Neural crest cell (in vitro differentiated cells): ENCODE results near the gene YIPF5. TPM values are rescaled to one million over a fixed set of nuclear protein-coding genes. Genes with fewer than 3 reads are reported as not detected.
A peak's percentile ranks its signal among the peaks of the same experiment; 100 is the strongest.

Experiments used
- DNase-seq: peaks from one replicate; pipeline ENCODE4 v3.0.0; 2021; ENCODE audit warnings: low read depth, mixed read lengths, low spot score
- H3K27ac Mint-ChIP-seq: one replicate; pipeline ENCODE4 v1.8.0; 2021; ENCODE audit warnings: mild to moderate bottlenecking, mixed read lengths; ENCODE audit not compliant: unreplicated experiment
- H3K27me3 Mint-ChIP-seq: 2 replicates; pipeline ENCODE4 v1.8.0; 2021; ENCODE audit warnings: low read depth, mild to moderate bottlenecking, mixed read lengths
- H3K36me3 Mint-ChIP-seq: 2 replicates; pipeline ENCODE4 v1.8.0; 2021; ENCODE audit warnings: low read depth, mild to moderate bottlenecking, mixed read lengths
- H3K4me1 Mint-ChIP-seq: 2 replicates; pipeline ENCODE4 v1.8.0; 2021; ENCODE audit warnings: mixed read lengths
- H3K4me3 Mint-ChIP-seq: one replicate; pipeline ENCODE4 v1.8.0; 2021; ENCODE audit warnings: mild to moderate bottlenecking, mixed read lengths
- H3K9me3 Mint-ChIP-seq: 2 replicates; pipeline ENCODE4 v1.8.0; 2021; ENCODE audit warnings: mixed read lengths
- CTCF ChIP-seq: fragments of 200-600 bp; sonication (generic); conservative IDR thresholded peaks from 2 replicates; pipeline ENCODE4 v1.5.0; 2021; ENCODE audit warnings: antibody characterized with exemption, mild to moderate bottlenecking
- total RNA-seq: library from RNA; stranded (reverse); gene quantifications from 2 replicates; pipeline ENCODE4 v1.2.1, GENCODE V29; 2021

The YIPF5 gene
- total RNA-seq, 1 donor from 2014 or later = 40.5 TPM

- no peak overlapping the region for H3K27ac Mint-ChIP-seq
- peaks cover 20% of the 10 kb centered on the region for H3K4me1 Mint-ChIP-seq
- H3K36me3 Mint-ChIP-seq = no peaks in the 10 kb centered on the region
- peaks cover 41% of the 10 kb centered on the region for H3K27me3 Mint-ChIP-seq
- no peaks in the 10 kb centered on the region for H3K9me3 Mint-ChIP-seq
- no peak overlapping the region for H3K4me3 Mint-ChIP-seq
- no peak for DNase-seq
- no peak for TF ChIP-seq CTCF
Measured at GRCh38 chr5:144206141-144206540, 35.7 kb upstream of the YIPF5 start.

- no peaks in the 10 kb centered on the region for H3K36me3 Mint-ChIP-seq
- DNase-seq = peak; percentile 10
- H3K4me3 Mint-ChIP-seq = peak overlapping the region; percentile 47
- H3K4me1 Mint-ChIP-seq = peaks cover 20% of the 10 kb centered on the region
- H3K27ac Mint-ChIP-seq = no peak overlapping the region
- H3K27me3 Mint-ChIP-seq = peaks cover 41% of the 10 kb centered on the region
- no peaks in the 10 kb centered on the region for H3K9me3 Mint-ChIP-seq
- no peak for TF ChIP-seq CTCF
Measured at GRCh38 chr5:144205141-144205551, 34.7 kb upstream of the YIPF5 start.

- peak; percentile 42 for DNase-seq
- H3K9me3 Mint-ChIP-seq = no peaks in the 10 kb centered on the region
- no peak overlapping the region for H3K27ac Mint-ChIP-seq
- peak; percentile 96 for TF ChIP-seq CTCF
- H3K4me3 Mint-ChIP-seq = peak overlapping the region; percentile 31
- peaks cover 20% of the 10 kb centered on the region for H3K4me1 Mint-ChIP-seq
- peaks cover 41% of the 10 kb centered on the region for H3K27me3 Mint-ChIP-seq
- H3K36me3 Mint-ChIP-seq = no peaks in the 10 kb centered on the region
Measured at GRCh38 chr5:144203750-144204596, 33.5 kb upstream of the YIPF5 start.

GRCh38 chr5:144202726-144203125, 32.3 kb upstream of the YIPF5 start:
- no peak for DNase-seq
- Mint-ChIP-seq H3K27me3 (peaks cover 38% of the 10 kb centered on the region), H3K4me1 (peaks cover 19% of the 10 kb centered on the region)

GRCh38 chr5:144202072-144202471, 31.6 kb upstream of the YIPF5 start:
- Mint-ChIP-seq H3K27ac (no peak overlapping the region), H3K36me3 (no peaks in the 10 kb centered on the region), H3K9me3 (no peaks in the 10 kb centered on the region), H3K4me3 (no peak overlapping the region), H3K27me3 (peaks cover 33% of the 10 kb centered on the region), H3K4me1 (peaks cover 17% of the 10 kb centered on the region)
- TF ChIP-seq CTCF = no peak
- no peak for DNase-seq

More at GRCh38 chr5:144202726-144203125, 32.3 kb upstream of the YIPF5 start:
- H3K4me3 Mint-ChIP-seq = no peak overlapping the region
- H3K36me3 Mint-ChIP-seq = no peaks in the 10 kb centered on the region
- no peak for TF ChIP-seq CTCF
- no peak overlapping the region for H3K27ac Mint-ChIP-seq
- no peaks in the 10 kb centered on the region for H3K9me3 Mint-ChIP-seq
